Naive thymus-derived CD4-positive, alpha-beta T cell (primary cell): ENCODE measurements around the gene SLC17A8. TPM values are rescaled to one million over a fixed set of nuclear protein-coding genes. Genes with fewer than 3 reads are reported as not detected.

Experiments
- ATAC-seq: fragments of 150-1000 bp; cut with Tn5 transposase; 2 replicates; pipeline ENCODE4 v1.10.0; 2021; ENCODE audit warnings: mild to moderate bottlenecking, moderate library complexity
- CTCF ChIA-PET: fragments of 350-600 bp; sonication (Branson Sonifier 250); formaldehyde crosslinking; loops from one replicate; lab custom pipeline; 2021; ENCODE audit warnings: antibody characterized with exemption; lab: Charles Lee
- POLR2A ChIA-PET: fragments of 350-600 bp; sonication (Branson Sonifier 250); formaldehyde crosslinking; loops from one replicate; lab custom pipeline; 2021; ENCODE audit warnings: antibody characterized with exemption, inconsistent platforms; lab: Charles Lee
- DNase-seq, 9 donors: peaks; one replicate each; pipeline versions ENCODE4 v3.0.0 to v3.0.0-alpha.2; 2020 to 2022; ENCODE audit warnings: mixed read lengths in 1 of 9
- H3K27ac ChIP-seq: one replicate; pipeline ENCODE4 v1.7.0; 2013; ENCODE audit warnings: mild to moderate bottlenecking, low read depth, low read length, moderate library complexity
- H3K27me3 ChIP-seq, 2 donors: one replicate each; pipeline ENCODE4 v1.7.0; 2013; ENCODE audit warnings: low read length in 2 of 2, mild to moderate bottlenecking in 2 of 2, moderate library complexity in 2 of 2; ENCODE audit not compliant: control insufficient read depth in 2 of 2, insufficient read depth in 2 of 2
- H3K36me3 ChIP-seq, 3 experiments: 1 replicate in 2 of 3; 2 replicates in 1 of 3; pipeline ENCODE4 v1.7.0; 2013; ENCODE audit warnings: low read length in 3 of 3, mild to moderate bottlenecking in 3 of 3, moderate library complexity in 1 of 3; ENCODE audit not compliant: insufficient read depth in 3 of 3, control insufficient read depth in 2 of 3
- H3K4me1 ChIP-seq, 2 donors: one replicate each; pipeline ENCODE4 v1.7.0; 2013; ENCODE audit warnings: low read length in 2 of 2, mild to moderate bottlenecking in 2 of 2, moderate library complexity in 1 of 2; ENCODE audit not compliant: control insufficient read depth in 2 of 2, insufficient read depth in 2 of 2
- H3K4me3 ChIP-seq: 2 replicates; pipeline ENCODE4 v1.7.0; 2013; ENCODE audit warnings: mild to moderate bottlenecking, low read length
- H3K9me3 ChIP-seq, 3 experiments: 1 replicate in 2 of 3; 2 replicates in 1 of 3; pipeline ENCODE4 v1.7.0; 2013; ENCODE audit warnings: low read length in 3 of 3; ENCODE audit not compliant: control insufficient read depth in 2 of 3
- H3K27ac Mint-ChIP-seq, 9 donors: one replicate each; pipeline ENCODE4 v1.8.0; 2020 to 2022; ENCODE audit warnings: mixed read lengths in 9 of 9, mild to moderate bottlenecking in 8 of 9, moderate library complexity in 5 of 9, inconsistent platforms in 2 of 9
- H3K27me3 Mint-ChIP-seq, 5 donors: one replicate each; pipeline ENCODE4 v1.8.0; 2021 to 2022; ENCODE audit warnings: mixed read lengths in 5 of 5, mild to moderate bottlenecking in 1 of 5
- H3K36me3 Mint-ChIP-seq, 5 donors: one replicate each; pipeline ENCODE4 v1.8.0; 2020 to 2022; ENCODE audit warnings: mixed read lengths in 5 of 5, mild to moderate bottlenecking in 3 of 5, inconsistent platforms in 1 of 5
- H3K4me1 Mint-ChIP-seq, 7 donors: one replicate each; pipeline ENCODE4 v1.8.0; 2020 to 2022; ENCODE audit warnings: mixed read lengths in 7 of 7, mild to moderate bottlenecking in 3 of 7, inconsistent platforms in 1 of 7
- H3K4me3 Mint-ChIP-seq, 10 donors: one replicate each; pipeline ENCODE4 v1.8.0; 2020 to 2022; ENCODE audit warnings: mild to moderate bottlenecking in 10 of 10, mixed read lengths in 10 of 10, moderate library complexity in 6 of 10, inconsistent platforms in 2 of 10
- H3K9me3 Mint-ChIP-seq, 11 donors: one replicate each; pipeline ENCODE4 v1.8.0; 2020 to 2022; ENCODE audit warnings: mixed read lengths in 11 of 11, mild to moderate bottlenecking in 4 of 11, inconsistent platforms in 1 of 11, moderate library complexity in 1 of 11
- intact Hi-C, 2 donors: fragments of 100-400 bp; cut with micrococcal nuclease; formaldehyde crosslinking; loops; one replicate each; pipeline ENCODE4 v1.15.1; 2023
- polyA plus RNA-seq, 2 donors: library from polyadenylated mRNA; unstranded; fragments of 300-500 nt; fragmentation: Illumina TruSeq; gene quantifications; one replicate each; pipeline ENCODE4 v1.2.3, GENCODE V29; 2021
- total RNA-seq, 6 experiments: library from RNA in 5 of 6; stranded (reverse) in 5 of 6; gene quantifications; 1 replicate in 5 of 6; 2 replicates in 1 of 6; pipeline ENCODE4 v1.2.3 and lab custom pipeline; 2021 to 2026

The SLC17A8 gene
- total and polyA plus RNA-seq, 7 experiments from 2014 or later: not detected

GRCh38 chr12:100359822-100360221, 2.9 kb downstream of the SLC17A8 start:
- no peaks in the 10 kb centered on the region for H3K4me1 ChIP-seq
- H3K4me3 Mint-ChIP-seq: no peak overlapping the region
- CTCF ChIA-PET: no interaction called here
- ATAC-seq: no peak
- no peaks in the 10 kb centered on the region for H3K9me3 ChIP-seq
- intact Hi-C loops: no loop called here
- peaks cover 31 to 58% (median 36%) of the 10 kb centered on the region in 5 donors for H3K27me3 Mint-ChIP-seq
- H3K4me3 ChIP-seq: no peak overlapping the region
- no peaks in the 10 kb centered on the region for H3K36me3 Mint-ChIP-seq
- H3K36me3 ChIP-seq: no peaks in the 10 kb centered on the region
- H3K27ac Mint-ChIP-seq: no peak overlapping the region
- H3K9me3 Mint-ChIP-seq: no peaks in the 10 kb centered on the region
- no peak overlapping the region for H3K27ac ChIP-seq
- POLR2A ChIA-PET: no interaction called here
- H3K27me3 ChIP-seq: no peaks in the 10 kb centered on the region
- no peak for DNase-seq
- H3K4me1 Mint-ChIP-seq: no peaks in the 10 kb centered on the region

GRCh38 chr12:100360450-100360849, 3.6 kb downstream of the SLC17A8 start:
- CTCF ChIA-PET: no interaction called here
- POLR2A ChIA-PET: no interaction called here
- DNase-seq: no peak

GRCh38 chr12:100364324-100364723, 7.5 kb downstream of the SLC17A8 start:
- ATAC-seq: no peak
- Mint-ChIP-seq H3K27ac (no peak overlapping the region), H3K4me1 (no peaks in the 10 kb centered on the region), H3K9me3 (peaks cover 0 to 1% (median 0%) of the 10 kb centered on the region in 11 donors), H3K36me3 (no peaks in the 10 kb centered on the region), H3K27me3 (peaks cover 13 to 30% (median 21%) of the 10 kb centered on the region in 5 donors), H3K4me3 (no peak overlapping the region)
- Histone ChIP-seq H3K27ac (no peak overlapping the region), H3K4me1 (no peaks in the 10 kb centered on the region), H3K4me3 (no peak overlapping the region), H3K36me3 (no peaks in the 10 kb centered on the region), H3K9me3 (no peaks in the 10 kb centered on the region), H3K27me3 (no peaks in the 10 kb centered on the region)
- DNase-seq: no peak
- intact Hi-C loops: no loop called here
- ChIA-PET CTCF (no interaction called here), POLR2A (no interaction called here)

More at GRCh38 chr12:100360450-100360849, 3.6 kb downstream of the SLC17A8 start:
- no peaks in the 10 kb centered on the region for H3K9me3 ChIP-seq
- Mint-ChIP-seq H3K4me1 (no peaks in the 10 kb centered on the region), H3K36me3 (no peaks in the 10 kb centered on the region), H3K9me3 (no peaks in the 10 kb centered on the region), H3K27ac (no peak overlapping the region), H3K4me3 (no peak overlapping the region), H3K27me3 (peaks cover 27 to 56% (median 34%) of the 10 kb centered on the region in 5 donors)
- no peaks in the 10 kb centered on the region for H3K27me3 ChIP-seq
- ATAC-seq: no peak
- H3K4me1 ChIP-seq: no peaks in the 10 kb centered on the region
- no peak overlapping the region for H3K4me3 ChIP-seq
- intact Hi-C loops: no loop called here
- H3K36me3 ChIP-seq: no peaks in the 10 kb centered on the region
- H3K27ac ChIP-seq: no peak overlapping the region

- CTCF ChIA-PET: no interaction called here
- Mint-ChIP-seq H3K9me3 (peaks cover 0 to 4% (median 0%) of the 10 kb centered on the region in 11 donors), H3K27me3 (peaks cover 6 to 24% (median 18%) of the 10 kb centered on the region in 5 donors), H3K27ac (no peak overlapping the region), H3K4me3 (no peak overlapping the region), H3K36me3 (peaks cover 0 to 4% (median 0%) of the 10 kb centered on the region in 5 donors), H3K4me1 (no peaks in the 10 kb centered on the region)
- POLR2A ChIA-PET: no interaction called here
- H3K9me3 ChIP-seq: no peaks in the 10 kb centered on the region
- no peak for DNase-seq
- no peaks in the 10 kb centered on the region for H3K4me1 ChIP-seq
- no peak for ATAC-seq
- intact Hi-C loops: no loop called here
- no peak overlapping the region for H3K27ac ChIP-seq
- no peak overlapping the region for H3K4me3 ChIP-seq
- H3K36me3 ChIP-seq: no peaks in the 10 kb centered on the region
- no peaks in the 10 kb centered on the region for H3K27me3 ChIP-seq
Observed at GRCh38 chr12:100365411-100365810, 8.5 kb downstream of the SLC17A8 start.

GRCh38 chr12:100368066-100368465, 11.2 kb downstream of the SLC17A8 start:
- no peak for DNase-seq
- no peaks in the 10 kb centered on the region for H3K4me1 Mint-ChIP-seq
- POLR2A ChIA-PET: no interaction called here

GRCh38 chr12:100371146-100371545, 14.3 kb downstream of the SLC17A8 start:
- Histone ChIP-seq H3K4me3 (no peak overlapping the region), H3K4me1 (no peaks in the 10 kb centered on the region), H3K9me3 (no peaks in the 10 kb centered on the region), H3K27ac (no peak overlapping the region), H3K36me3 (no peaks in the 10 kb centered on the region), H3K27me3 (no peaks in the 10 kb centered on the region)
- intact Hi-C loops: no loop called here
- ChIA-PET CTCF (no interaction called here), POLR2A (no interaction called here)
- Mint-ChIP-seq H3K4me3 (no peak overlapping the region), H3K27me3 (peaks cover 0 to 19% (median 8%) of the 10 kb centered on the region in 5 donors), H3K36me3 (peaks cover 0 to 4% (median 0%) of the 10 kb centered on the region in 5 donors), H3K27ac (no peak overlapping the region), H3K4me1 (no peaks in the 10 kb centered on the region), H3K9me3 (peaks cover 0 to 4% (median 0%) of the 10 kb centered on the region in 11 donors)
- no peak for DNase-seq
- no peak for ATAC-seq

More at GRCh38 chr12:100368066-100368465, 11.2 kb downstream of the SLC17A8 start:
- no peaks in the 10 kb centered on the region for H3K36me3 ChIP-seq
- Mint-ChIP-seq H3K27ac (no peak overlapping the region), H3K27me3 (peaks cover 2 to 12% (median 7%) of the 10 kb centered on the region in 5 donors), H3K36me3 (peaks cover 0 to 4% (median 0%) of the 10 kb centered on the region in 5 donors), H3K4me3 (no peak overlapping the region), H3K9me3 (peaks cover 0 to 4% (median 0%) of the 10 kb centered on the region in 11 donors)
- no peaks in the 10 kb centered on the region for H3K4me1 ChIP-seq
- no peak for ATAC-seq
- intact Hi-C loops: no loop called here
- CTCF ChIA-PET: no interaction called here
- no peak overlapping the region for H3K27ac ChIP-seq
- H3K9me3 ChIP-seq: no peaks in the 10 kb centered on the region
- no peak overlapping the region for H3K4me3 ChIP-seq
- no peaks in the 10 kb centered on the region for H3K27me3 ChIP-seq
